ENCODE data around the gene GATA6. TPM values are rescaled to one million over a fixed set of nuclear protein-coding genes. Genes with fewer than 3 reads are reported as not detected.
A peak's percentile ranks its signal among the peaks of the same experiment; 100 is the strongest.

GATA6 gene
- total RNA-seq, 2 donors from 2014 or later: 52.7 to 61.3 TPM

DNA sequence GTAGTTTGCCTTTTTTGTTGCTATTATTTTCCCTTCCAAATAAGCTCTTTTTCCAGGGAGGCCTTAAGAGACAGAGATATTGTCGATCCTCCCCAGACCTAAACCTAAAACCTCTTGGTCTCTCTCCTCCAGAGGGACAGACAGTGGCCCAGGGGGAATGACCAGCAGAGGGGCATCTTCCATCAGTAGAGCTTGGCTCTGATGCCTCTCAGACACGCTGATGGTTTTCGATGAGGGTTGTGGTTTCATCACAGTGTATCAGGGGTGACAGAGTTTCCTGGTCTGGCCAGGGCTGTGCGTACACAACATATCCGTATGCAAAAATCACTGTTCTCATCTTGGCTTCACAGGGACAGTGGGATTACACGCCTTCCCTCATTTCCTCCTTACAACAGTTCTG is 68.6 kb downstream of the GATA6 start:
- intact Hi-C loops (cut with DNase I): no loop called here
- Histone ChIP-seq H3K27ac (no peak overlapping the region), H3K36me3 (no peaks in the 10 kb centered on the region), H3K9ac (ENCODE audit: low read depth in 2 of 2, low read length in 2 of 2) (no peak overlapping the region), H3K9me3 (no peaks in the 10 kb centered on the region), H3K4me3 (no peak overlapping the region), H3K4me1 (peaks cover 16% of the 10 kb centered on the region), H3K27me3 (no peaks in the 10 kb centered on the region)
- no peak for DNase-seq
- TF ChIP-seq, protein P1, sequence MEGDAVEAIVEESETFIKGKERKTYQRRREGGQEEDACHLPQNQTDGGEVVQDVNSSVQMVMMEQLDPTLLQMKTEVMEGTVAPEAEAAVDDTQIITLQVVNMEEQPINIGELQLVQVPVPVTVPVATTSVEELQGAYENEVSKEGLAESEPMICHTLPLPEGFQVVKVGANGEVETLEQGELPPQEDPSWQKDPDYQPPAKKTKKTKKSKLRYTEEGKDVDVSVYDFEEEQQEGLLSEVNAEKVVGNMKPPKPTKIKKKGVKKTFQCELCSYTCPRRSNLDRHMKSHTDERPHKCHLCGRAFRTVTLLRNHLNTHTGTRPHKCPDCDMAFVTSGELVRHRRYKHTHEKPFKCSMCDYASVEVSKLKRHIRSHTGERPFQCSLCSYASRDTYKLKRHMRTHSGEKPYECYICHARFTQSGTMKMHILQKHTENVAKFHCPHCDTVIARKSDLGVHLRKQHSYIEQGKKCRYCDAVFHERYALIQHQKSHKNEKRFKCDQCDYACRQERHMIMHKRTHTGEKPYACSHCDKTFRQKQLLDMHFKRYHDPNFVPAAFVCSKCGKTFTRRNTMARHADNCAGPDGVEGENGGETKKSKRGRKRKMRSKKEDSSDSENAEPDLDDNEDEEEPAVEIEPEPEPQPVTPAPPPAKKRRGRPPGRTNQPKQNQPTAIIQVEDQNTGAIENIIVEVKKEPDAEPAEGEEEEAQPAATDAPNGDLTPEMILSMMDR (IDR thresholded peaks at IDR 0.05): no peak

DNA sequence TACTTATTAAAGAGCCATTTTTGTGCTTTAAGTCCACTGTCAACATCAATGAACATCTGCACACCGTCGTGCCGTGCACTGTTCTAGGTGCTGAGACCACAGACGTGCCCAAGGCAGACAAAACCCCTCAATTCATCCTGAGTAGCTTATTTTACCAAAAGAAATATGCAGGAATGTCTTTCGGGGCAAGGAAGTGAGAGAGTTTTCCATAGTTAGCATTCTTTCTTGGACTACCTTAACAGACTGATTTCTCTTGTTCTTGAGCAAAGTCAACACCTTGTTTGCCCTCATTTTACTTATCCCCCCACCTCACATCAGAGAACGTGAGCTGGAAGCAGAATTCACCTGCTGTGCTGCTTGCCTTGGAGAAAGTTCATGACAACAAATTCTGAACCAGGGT is 69.3 kb downstream of the GATA6 start:
- H3K4me1 ChIP-seq: peaks cover 16% of the 10 kb centered on the region
- H3K4me3 ChIP-seq: no peak overlapping the region
- no peaks in the 10 kb centered on the region for H3K36me3 ChIP-seq
- H3K9ac ChIP-seq (ENCODE audit: low read depth in 2 of 2, low read length in 2 of 2): no peak overlapping the region
- no peaks in the 10 kb centered on the region for H3K27me3 ChIP-seq
- TF ChIP-seq, protein P1 (IDR thresholded peaks at IDR 0.05): no peak
- intact Hi-C loops (cut with DNase I): no loop called here
- DNase-seq: no peak
- H3K9me3 ChIP-seq: no peaks in the 10 kb centered on the region
- H3K27ac ChIP-seq: no peak overlapping the region

DNA sequence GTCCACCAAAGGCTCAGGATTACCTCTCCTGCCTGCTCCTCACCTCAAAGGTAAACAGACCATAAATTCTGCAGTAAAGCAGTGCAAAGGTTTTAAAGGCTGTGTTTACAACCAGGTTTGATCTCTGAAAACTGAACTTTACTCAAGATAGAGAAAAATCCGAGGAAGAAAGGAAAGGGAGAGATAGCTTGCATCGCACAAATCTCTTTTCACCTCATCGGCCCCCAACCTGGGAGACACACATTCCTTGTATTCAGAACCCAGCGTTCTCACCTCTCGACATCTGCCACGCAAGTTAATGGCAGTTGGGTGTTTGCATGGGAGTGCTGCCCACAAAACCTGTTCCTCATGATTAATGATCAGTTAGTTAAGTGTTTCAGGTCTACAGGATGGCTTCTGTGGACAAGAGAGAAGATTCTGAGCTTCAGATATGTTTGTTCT is 72.6 kb downstream of the GATA6 start:
- intact Hi-C loops (cut with DNase I): loop anchor here (10.0 kb wide), 1 partner anchor 103 kb away; no protein-coding TSS in a partner anchor
- Histone ChIP-seq H3K9me3 (no peaks in the 10 kb centered on the region), H3K27me3 (no peaks in the 10 kb centered on the region), H3K27ac (peak overlapping the region; percentile 84), H3K9ac (ENCODE audit: low read depth in 2 of 2, low read length in 2 of 2) (peak overlapping the region in 1 of 2 donors; percentile 83), H3K4me3 (no peak overlapping the region), H3K4me1 (peaks cover 16% of the 10 kb centered on the region), H3K36me3 (no peaks in the 10 kb centered on the region)
- peak; percentile 58 for DNase-seq
- TF ChIP-seq, protein P1 (IDR thresholded peaks at IDR 0.05): no peak

DNA sequence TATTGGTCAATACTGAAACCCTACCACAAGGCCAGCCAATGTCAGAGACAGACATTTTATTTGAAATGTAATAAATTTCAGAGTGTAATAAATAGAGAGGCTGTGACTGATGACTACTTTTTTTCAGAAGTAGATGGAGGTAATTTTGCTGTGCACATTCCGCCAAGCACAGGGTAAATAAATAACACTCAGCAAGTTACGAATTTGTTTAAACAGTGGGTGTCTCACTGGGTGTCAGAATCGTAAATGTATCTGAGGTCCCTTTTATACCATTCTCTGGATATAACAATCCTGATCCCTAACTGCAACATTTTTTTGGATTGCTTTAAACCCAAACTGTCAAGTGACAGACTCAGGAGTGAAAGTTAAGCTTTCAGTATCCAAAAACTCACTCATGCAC is 74.1 kb downstream of the GATA6 start:
- no peak overlapping the region for H3K4me3 ChIP-seq
- TF ChIP-seq, protein P1 (IDR thresholded peaks at IDR 0.05): no peak
- H3K9ac ChIP-seq (ENCODE audit: low read depth in 2 of 2, low read length in 2 of 2): peak overlapping the region in 1 of 2 donors; percentile 35
- no peaks in the 10 kb centered on the region for H3K9me3 ChIP-seq
- intact Hi-C loops (cut with DNase I): loop anchor here (10.0 kb wide), 1 partner anchor 101 kb away; no protein-coding TSS in a partner anchor
- H3K27ac ChIP-seq: peak overlapping the region; percentile 84
- DNase-seq: no peak
- no peaks in the 10 kb centered on the region for H3K27me3 ChIP-seq
- peaks cover 16% of the 10 kb centered on the region for H3K4me1 ChIP-seq
- H3K36me3 ChIP-seq: no peaks in the 10 kb centered on the region

DNA sequence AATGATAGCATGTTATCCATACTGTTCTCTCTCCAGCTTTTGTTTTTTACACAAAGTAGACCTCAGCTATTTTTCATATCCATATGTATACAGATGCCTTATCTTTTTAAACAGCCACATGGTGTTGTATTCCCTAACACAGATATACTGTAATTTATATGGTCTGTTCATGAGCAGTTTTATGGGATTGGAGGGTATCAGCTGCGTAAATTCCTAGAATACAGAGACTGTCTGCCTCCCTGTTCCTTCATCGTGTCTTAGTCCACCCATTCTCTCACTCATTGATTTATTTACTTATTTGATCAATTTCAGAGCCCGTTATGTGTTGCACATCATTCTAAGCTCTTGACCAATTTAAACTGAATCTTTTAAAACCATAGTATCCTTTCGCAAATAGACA is 80.6 kb downstream of the GATA6 start:
- no peaks in the 10 kb centered on the region for H3K36me3 ChIP-seq
- H3K27me3 ChIP-seq: no peaks in the 10 kb centered on the region
- no peak overlapping the region for H3K4me3 ChIP-seq
- intact Hi-C loops (cut with DNase I): no loop called here
- no peak overlapping the region for H3K27ac ChIP-seq
- no peaks in the 10 kb centered on the region for H3K9me3 ChIP-seq
- no peaks in the 10 kb centered on the region for H3K4me1 ChIP-seq
- H3K9ac ChIP-seq (ENCODE audit: low read depth in 2 of 2, low read length in 2 of 2): peak overlapping the region in 1 of 2 donors; percentile 23
- DNase-seq: no peak
- TF ChIP-seq, protein P1 (IDR thresholded peaks at IDR 0.05): no peak

All from colonic mucosa (tissue), 4 donors.